ENCODE measurements around the gene PFKFB3. TPM values are rescaled to one million over a fixed set of nuclear protein-coding genes. Genes with fewer than 3 reads are reported as not detected.

Gene PFKFB3
- total RNA-seq, 4 donors from 2014 or later: 29.6 to 78.3 (median 38.4) TPM

GRCh38 chr10:6213257-6213905 is 10.6 kb downstream of the PFKFB3 start:
- ATAC-seq: no peak
- H3K4me1 ChIP-seq: peaks cover 0 to 35% (median 23%) of the 10 kb centered on the region in 3 donors
- H3K9me3 ChIP-seq: no peaks in the 10 kb centered on the region
- no peaks in the 10 kb centered on the region for H3K27me3 ChIP-seq
- 89 to 99% methylated on average over 10 to 14 of the region's 17 CpGs for WGBS, 2 donors (ENCODE audit: low coverage in 1 of 2)
- peaks cover 0 to 50% of the 10 kb centered on the region in 2 donors for H3K36me3 ChIP-seq
- peak overlapping the region in 2 of 4 donors; percentile 64 to 69 for H3K27ac ChIP-seq
- no peak overlapping the region for H3K4me3 ChIP-seq
- TF ChIP-seq EP300 (IDR thresholded peaks at IDR 0.05): no peak
- TF ChIP-seq POLR2A (IDR thresholded peaks at IDR 0.05): no peak
- TF ChIP-seq POLR2AphosphoS5 (IDR thresholded peaks at IDR 0.05): no peak
- TF ChIP-seq CTCF (IDR thresholded peaks at IDR 0.05): no peak

GRCh38 chr10:6213908-6214307 is 11.2 kb downstream of the PFKFB3 start:
- Histone ChIP-seq H3K27me3 (no peaks in the 10 kb centered on the region), H3K36me3 (peaks cover 0 to 55% of the 10 kb centered on the region in 2 donors), H3K4me1 (peaks cover 0 to 29% (median 20%) of the 10 kb centered on the region in 3 donors), H3K4me3 (no peak overlapping the region), H3K9me3 (no peaks in the 10 kb centered on the region), H3K27ac (no peak overlapping the region)
- ATAC-seq: no peak
- WGBS, 2 donors (ENCODE audit: low coverage in 1 of 2): 93% methylated on average over 3 of the region's 5 CpGs; no CpG with 5 or more reads in 1 of the 2 donors
- no peak for TF ChIP-seq POLR2A (IDR thresholded peaks at IDR 0.05)
- no peak for TF ChIP-seq POLR2AphosphoS5 (IDR thresholded peaks at IDR 0.05)
- TF ChIP-seq CTCF (IDR thresholded peaks at IDR 0.05): no peak
- no peak for TF ChIP-seq EP300 (IDR thresholded peaks at IDR 0.05)

GRCh38 chr10:6214612-6215011 is 11.9 kb downstream of the PFKFB3 start:
- no peaks in the 10 kb centered on the region for H3K27me3 ChIP-seq
- H3K36me3 ChIP-seq: peaks cover 0 to 62% of the 10 kb centered on the region in 2 donors
- no peak overlapping the region for H3K27ac ChIP-seq
- TF ChIP-seq POLR2AphosphoS5 (IDR thresholded peaks at IDR 0.05) (no peak), POLR2A (IDR thresholded peaks at IDR 0.05) (no peak), EP300 (IDR thresholded peaks at IDR 0.05) (no peak), CTCF (IDR thresholded peaks at IDR 0.05) (no peak)
- H3K4me3 ChIP-seq: no peak overlapping the region
- peaks cover 0 to 25% (median 19%) of the 10 kb centered on the region in 3 donors for H3K4me1 ChIP-seq
- ATAC-seq: no peak
- WGBS, 2 donors (ENCODE audit: low coverage in 1 of 2): 95% methylated on average over 4 of the region's 7 CpGs; no CpG with 5 or more reads in 1 of the 2 donors
- H3K9me3 ChIP-seq: no peaks in the 10 kb centered on the region

- no peak for ATAC-seq
Observed at GRCh38 chr10:6215241-6215640, 12.5 kb downstream of the PFKFB3 start.

More at GRCh38 chr10:6215241-6215640, 12.5 kb downstream of the PFKFB3 start:
- Histone ChIP-seq H3K27me3 (no peaks in the 10 kb centered on the region), H3K9me3 (no peaks in the 10 kb centered on the region), H3K27ac (no peak overlapping the region), H3K4me3 (no peak overlapping the region), H3K4me1 (peaks cover 0 to 25% (median 19%) of the 10 kb centered on the region in 3 donors), H3K36me3 (peaks cover 0 to 68% of the 10 kb centered on the region in 2 donors)
- no peak for TF ChIP-seq POLR2AphosphoS5 (IDR thresholded peaks at IDR 0.05)
- no peak for TF ChIP-seq POLR2A (IDR thresholded peaks at IDR 0.05)
- TF ChIP-seq CTCF (IDR thresholded peaks at IDR 0.05): no peak
- TF ChIP-seq EP300 (IDR thresholded peaks at IDR 0.05): no peak
- 92% methylated on average over 2 of the region's 19 CpGs; no CpG with 5 or more reads in 1 of the 2 donors for WGBS, 2 donors (ENCODE audit: low coverage in 1 of 2)

Measured in gastroesophageal sphincter (tissue), 4 donors.